DOHH2 (cell line): ENCODE measurements around the gene MAGEF1.

ENCODE experiments used
- CTCF ChIP-seq: fragments of 200-600 bp; sonication (generic); IDR thresholded peaks from one replicate; pipeline ENCODE4 v1.5.1; 2014; ENCODE audit warnings: antibody characterized with exemption, mild to moderate bottlenecking, low read depth, low read length; ENCODE audit not compliant: poor library complexity, severe bottlenecking
- EZH2phosphoT487 ChIP-seq: fragments of 200-600 bp; sonication (generic); IDR thresholded peaks from 2 replicates; pipeline ENCODE4 v1.6.1; 2017; ENCODE audit warnings: borderline replicate concordance, mild to moderate bottlenecking, antibody characterized with exemption, low read length, moderate library complexity, mixed read lengths

GRCh38 chr3:184713040-184713355, 1.1 kb upstream of the MAGEF1 start:
- TF ChIP-seq CTCF = no peak
- TF ChIP-seq EZH2phosphoT487 = no peak
